NCI-H524 treated with DMSO at 0.1 percent for 48 hours (cell line): ENCODE data around the gene SORCS3.

Experiments used
- DNase-seq: peaks from one replicate; lab custom pipeline; 2025; lab: John Stamatoyannopoulos, UW

SORCS3 gene

DNA sequence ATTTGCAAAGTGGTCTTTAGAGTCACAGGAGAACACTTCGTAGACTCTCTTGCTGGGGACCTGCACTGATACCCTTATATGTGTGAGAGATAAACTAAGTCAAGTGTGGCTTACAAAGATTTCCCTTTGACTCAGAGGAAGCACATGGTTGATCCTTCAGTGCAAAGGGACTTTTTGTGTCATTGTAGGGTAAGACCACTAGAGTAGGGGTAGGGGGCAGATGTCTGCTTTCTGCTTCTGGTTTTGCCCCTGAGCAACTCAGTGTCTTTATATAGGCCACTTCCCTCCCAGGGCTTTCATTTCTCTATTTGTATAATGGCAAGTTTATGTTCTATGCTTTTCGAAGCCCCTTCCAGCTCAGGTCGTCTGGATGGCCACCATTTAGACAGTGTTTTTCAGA, 281.7 kb downstream of the SORCS3 start:
- DNase-seq, result no peak

DNA sequence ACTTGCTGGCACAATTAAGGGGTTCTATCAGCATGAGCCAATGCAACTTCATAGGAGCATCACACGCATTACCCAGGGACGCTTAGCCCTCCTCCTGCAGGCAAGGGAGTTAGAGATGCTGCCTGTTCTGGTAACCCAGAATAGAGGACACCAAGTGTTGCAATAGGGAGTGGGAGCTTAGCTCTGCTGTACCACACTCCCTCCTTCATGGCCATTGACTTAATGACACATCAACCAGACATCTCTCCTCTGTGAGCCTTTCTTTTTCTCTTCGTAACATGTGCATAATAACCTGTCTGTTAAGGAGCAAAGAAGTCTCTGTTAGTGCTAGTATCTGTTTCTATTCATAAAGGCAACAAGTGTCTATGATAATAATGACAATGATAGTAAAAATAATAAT, 282.4 kb downstream of the SORCS3 start:
- DNase-seq, result no peak

DNA sequence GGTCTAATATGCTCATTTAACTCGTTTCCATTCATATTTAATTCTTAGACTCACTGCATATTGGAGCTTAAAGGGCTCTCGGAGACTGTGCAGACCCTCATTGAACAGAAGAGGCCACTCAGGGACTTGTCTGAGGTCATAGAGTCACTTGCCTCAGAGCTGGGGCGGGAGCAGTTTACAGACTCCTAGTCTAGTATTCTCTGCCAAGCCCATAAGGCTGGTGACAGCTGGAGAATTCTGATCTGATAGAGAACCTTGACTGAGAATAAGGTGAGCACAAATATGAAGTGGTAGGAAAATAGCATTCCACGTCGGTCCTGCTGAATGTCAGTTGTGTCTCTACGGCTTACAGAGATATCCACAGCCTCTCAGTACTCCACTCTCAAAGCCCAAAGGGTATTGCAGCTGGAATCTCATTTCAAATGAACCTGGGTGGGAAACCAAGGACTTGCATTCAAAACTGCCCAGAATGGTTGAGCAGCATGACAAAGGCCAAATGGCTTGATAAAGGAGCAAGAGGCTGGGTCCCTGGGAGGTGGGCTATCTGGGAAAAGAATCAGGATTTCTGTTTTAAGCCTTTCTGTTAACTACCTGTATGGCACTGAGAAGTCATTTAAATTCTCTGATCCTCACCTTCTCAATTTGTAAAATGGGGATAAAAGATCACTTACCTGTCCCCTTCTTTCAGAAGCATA, 283.2 kb downstream of the SORCS3 start:
- no peak for DNase-seq

DNA sequence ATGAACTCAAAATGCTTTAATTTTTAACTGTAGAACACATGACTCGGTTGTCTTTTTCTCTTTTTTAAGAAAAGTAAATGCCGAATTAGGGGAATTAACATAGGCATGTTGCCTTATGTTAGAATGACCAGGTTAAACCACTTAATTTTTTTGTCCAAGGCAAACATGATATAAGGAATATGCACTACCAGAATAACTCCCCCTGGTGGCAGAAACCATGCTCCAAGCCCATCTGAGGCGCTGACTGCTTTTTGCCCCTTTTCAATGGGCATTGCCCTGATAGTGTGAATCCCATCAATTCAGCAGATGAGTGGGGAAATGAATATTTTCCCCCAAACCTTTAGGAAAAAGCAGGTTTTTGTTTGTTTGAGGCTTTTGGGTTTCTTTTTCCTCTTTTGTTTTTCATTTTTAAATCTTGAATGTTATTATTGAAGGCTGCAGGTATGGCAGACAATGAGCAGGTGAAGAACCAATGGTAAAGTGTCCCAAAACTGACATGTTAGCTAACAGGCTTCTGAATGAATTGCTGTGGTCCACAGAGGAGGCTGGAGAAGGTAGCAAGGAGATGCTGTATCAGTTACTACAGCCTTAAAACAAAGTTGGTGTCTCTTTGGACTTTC, 284.3 kb downstream of the SORCS3 start:
- no peak for DNase-seq

DNA sequence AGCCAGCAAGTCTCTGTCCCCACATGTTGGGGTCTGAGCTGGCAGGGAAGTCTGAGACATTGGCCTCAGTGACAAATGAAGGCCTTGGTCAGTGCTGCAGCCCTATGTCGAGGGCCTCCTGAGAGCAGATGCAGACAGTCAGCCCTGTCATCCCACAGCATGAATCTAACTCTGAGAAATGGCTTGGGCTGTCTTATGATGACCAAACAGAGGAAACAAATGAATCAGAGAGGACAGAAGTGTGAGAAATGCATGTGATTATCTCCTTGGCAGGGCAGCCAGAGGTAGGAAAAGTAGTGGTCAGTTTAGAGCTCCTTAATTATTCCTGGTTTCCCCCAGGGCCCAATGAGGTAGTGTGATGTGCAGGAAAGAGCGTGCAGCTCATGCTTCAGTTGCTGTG, 287.6 kb downstream of the SORCS3 start:
- DNase-seq, result no peak

DNA sequence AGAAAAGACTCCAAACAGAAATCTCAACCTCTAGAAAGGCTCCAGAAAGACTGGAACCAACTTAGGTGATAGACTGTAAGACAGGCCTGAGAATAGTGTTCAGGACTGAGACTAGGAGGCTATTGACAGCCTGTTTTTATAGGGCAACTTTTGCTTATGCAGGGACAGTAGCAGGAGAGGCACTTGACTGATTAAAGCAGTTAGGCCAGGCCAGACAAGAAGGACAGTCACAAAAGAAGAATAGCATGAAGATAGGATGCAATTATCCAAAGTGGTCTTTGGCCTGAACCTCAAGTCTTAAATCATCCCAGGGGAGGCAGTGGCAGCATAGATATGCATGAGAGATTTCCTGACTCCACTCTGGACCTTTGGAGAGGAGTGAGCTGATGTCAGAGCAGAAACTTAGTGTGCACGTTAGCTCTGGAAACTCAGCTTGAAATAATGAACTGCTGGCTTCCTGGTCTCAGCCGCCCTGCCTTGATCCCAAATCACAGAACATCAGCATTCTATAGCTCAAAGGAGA, 290.6 kb downstream of the SORCS3 start:
- no peak for DNase-seq

DNA sequence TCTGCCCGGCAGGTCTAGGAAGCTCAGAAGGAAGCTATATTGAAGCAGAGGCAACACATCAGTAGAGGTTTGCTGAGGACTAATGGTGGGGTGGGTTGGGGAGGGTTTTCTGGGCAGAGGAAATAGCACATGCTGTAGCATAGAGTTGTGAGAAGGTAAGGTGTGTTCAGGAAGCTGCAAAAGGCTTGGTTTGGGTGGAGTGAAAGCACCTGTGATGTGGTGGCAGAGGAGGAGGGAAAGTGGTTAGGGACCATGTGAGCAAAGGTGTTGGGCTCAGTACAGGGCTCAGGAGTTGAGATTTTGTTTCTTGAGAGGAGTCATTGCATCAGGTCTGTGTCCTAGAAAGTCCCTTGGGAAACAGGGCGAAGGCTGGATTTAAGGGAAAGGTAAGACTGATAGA, 294.6 kb downstream of the SORCS3 start:
- no peak for DNase-seq

DNA sequence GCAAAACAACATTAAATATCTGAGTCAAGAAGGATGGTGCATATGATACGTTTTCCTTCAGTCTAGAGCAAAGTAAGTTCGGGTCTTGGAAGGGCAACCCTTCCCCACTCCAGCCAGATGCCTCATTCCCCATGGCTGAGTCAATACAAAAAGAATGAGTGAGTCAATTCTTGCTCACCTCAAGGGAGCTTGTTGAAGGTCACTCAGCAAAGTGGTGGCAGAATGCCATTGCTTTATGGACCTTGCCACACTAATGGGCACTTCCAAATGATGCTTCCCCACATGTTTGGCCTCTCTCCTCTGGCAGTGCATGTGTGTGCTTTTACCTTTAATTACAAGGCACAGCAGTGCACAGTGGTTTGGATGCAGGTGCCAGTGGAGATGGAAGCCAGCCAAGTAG, 296.5 kb downstream of the SORCS3 start:
- no peak for DNase-seq

DNA sequence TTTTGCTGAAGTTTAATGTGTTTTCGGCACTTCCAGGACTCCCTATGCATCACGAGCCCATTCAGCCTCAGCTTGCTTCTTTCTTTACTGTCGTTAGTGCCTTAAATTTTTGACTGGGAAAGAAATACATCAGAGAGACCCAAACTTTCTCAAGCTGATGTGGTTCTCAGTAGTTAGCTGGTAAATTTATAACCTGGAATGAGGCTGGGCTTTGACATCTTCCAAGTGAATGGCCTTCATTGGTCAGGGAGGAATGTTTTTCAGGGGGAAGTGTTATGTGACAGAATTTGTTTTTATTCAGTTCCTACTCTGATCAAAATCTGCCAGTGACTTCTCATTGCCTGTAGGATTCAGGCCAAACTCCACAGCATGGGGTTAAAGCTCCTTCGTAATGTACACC, 296.9 kb downstream of the SORCS3 start:
- DNase-seq, result no peak

DNA sequence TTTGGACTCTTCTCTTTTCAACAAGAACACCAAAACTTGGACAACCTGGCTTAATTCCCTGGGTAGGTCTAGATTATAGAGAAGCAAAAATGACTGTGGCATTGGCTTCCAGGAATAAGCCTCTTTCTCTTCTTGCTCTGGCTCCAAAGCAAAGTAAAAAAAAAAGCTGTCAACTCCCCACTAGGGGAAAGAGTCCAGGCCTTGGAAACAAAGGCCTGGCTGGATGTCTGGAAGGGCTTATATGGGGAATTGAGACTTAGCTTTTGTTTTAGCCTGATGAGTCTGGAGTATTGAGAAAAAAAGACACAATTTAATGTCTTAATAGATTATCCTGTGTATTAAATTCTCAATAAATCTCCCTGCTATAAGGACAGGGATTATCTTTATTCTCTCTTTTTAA, 300.6 kb downstream of the SORCS3 start:
- no peak for DNase-seq

DNA sequence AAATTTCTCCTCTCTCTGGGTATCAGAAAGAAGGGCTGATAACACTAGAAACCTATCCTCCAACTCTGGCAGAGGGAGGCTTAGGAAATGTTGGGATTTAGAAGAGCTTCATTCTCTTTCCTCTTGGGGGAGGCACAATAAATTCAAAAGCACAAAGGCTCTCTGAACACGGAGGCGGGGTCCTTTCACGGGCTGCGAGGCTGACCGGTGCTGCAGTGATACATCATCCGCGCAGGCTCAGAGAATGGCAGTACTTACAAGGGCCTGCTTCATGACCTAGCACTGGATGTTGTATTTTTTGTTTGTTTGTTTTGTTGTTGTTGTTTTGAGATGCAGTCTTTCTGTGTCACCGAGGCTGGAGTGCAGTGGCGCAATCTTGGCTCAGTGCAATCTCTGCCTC, 306.2 kb downstream of the SORCS3 start:
- DNase-seq, result no peak

DNA sequence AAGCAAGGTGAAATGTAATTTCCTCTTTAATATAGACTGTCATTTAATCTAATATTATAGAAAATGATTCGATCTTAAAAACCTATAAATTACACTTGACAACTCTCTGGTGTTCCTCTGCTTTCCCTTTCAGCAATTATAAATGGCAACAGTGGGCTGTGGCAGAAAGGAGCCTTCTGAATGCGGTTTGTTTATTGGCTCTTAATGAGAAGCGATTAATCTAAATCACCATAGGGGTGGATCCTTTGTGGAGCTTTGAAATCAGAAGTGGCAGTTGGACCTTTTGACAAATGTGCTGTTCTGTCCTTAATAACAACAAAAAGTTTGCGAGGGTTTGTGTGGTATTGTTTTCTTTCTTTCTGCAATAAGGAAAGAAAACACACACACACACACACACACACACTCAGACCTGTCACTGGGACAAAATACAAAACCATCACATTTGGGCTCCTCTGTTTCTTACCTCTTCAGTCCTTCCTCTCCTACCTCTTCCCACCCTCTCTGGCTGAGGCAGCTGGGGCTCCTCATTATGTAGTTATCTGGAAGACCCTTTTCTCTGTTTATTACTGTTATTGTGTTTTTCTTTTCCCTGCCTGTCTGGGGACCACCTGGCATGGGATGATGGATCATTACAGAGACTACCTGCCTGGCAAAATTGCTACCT, 316.2 kb downstream of the SORCS3 start:
- no peak for DNase-seq

DNA sequence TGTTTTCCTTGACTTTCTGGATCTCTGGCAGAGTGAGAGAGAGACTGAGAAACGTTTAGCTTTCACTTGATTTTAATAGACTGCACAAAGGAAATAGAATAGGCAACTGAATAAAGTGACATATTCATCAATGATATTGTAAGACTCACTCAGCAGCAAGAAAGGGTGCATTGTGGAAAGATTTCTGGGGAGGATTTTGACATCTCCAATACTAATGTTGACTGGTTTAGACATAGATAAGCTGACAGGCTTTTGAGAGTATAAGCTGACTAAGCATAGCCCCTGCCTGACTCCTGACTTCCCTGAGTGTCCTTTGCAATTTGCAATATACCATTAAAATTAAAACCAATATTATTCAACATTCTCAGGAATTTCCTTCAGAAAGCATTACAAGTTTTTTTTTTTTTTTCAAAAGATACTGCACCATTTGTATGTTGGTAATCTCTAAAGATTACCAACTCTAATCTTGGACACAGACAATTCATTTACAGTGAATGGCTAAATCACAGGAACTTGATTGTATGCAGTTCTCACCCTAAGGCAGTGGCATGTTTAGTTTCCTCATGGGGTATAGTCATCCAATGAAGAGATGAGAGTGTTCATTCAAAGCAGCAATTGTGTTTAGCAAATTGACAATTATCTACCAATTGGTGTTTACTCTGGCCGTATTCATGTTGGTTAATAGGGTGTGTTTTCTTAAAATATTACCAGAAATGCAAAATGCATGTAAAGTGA, 325.6 kb downstream of the SORCS3 start:
- no peak for DNase-seq

DNA sequence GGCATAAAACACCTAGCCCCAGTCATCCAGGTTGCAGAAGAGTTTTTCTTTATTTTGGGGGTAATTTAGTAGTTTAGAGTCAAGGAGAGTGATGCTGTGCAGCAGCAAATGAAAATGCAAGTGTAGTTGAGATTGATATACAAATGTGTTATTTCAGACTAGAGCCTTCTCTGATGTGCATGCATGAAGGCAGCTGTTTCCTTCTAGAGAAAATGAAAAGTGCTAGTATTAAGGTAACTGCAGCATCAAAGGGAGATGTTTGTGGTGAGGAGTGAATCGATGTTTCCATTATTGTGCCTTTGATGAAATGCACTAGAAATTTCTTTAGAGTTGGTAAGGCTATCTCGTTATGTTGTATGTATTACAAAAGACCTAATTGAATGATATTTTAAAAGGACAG, 339.3 kb downstream of the SORCS3 start:
- no peak for DNase-seq

DNA sequence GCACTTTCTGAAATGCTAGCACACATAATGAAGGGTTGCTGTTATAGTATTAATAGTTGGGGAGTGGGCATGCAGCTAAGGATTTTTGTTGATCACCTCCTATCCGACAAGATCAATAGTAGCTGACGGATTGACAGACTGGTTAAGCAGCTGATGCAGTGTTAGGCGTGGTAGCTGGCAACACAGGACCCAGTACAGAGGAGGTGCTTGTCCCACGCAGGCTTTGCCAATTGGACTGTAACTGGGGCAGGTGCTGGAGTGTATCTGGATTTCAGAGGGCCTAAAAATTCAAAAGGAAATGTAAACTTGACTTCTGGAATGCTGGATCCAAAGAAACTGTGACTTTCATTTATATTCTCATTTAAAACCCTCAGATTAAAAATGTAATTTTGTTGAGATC, 340.9 kb downstream of the SORCS3 start:
- no peak for DNase-seq

DNA sequence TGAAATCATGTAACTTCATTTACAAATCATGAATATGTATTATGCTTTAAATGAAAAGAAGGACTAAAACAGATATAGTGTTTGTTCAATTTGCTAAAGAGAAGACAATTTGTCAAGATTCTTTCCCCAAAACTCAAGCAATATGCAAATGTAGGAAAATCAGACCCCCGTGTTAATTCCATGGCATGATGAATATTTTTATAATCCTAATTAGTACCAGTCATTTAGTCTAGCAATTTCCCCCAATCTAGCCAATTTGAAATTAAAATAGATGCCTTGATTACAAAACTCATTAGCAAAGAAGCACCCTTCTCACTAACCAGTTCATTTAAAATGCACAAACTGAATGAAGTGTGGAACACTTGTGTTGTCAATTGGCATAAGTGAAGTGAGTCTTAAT, 347.6 kb downstream of the SORCS3 start:
- no peak for DNase-seq

DNA sequence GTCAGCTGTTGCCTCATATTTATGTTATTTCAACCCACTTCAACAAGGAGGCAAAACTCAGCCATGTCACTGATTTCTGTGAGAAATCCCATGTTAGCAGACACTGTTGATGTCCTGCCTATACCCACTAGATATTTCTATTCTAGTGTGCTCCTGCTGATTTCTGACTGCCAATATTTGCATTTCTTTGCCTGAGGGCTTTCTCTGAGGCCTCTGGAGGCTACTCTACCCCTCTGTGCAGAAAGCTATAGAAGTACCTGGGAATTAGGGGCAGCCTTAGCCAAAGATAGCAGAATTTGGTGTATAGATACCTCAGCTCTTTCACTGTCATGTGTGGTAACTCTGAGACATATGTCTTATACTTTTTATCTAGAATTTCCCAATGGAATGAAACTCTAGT, 348.8 kb downstream of the SORCS3 start:
- no peak for DNase-seq

DNA sequence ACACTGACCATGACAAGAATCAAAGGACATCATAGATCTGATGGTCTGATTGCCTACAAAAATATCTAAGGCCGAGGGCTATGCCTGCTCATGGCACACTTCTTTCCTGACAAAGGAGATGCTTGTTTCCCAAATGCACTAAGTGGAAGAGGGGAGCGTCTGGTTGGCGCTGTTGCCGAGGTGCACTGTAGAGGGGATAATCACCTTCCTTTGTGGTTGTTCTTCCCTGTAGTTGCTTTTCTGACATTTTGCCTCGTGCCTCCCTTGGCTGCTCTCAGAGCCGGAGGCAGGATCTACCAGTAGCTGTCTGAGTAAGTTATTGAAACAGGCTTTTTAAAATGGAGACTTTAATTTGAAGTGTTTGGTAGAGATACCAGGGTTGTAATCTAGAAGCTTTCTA, 352.0 kb downstream of the SORCS3 start:
- DNase-seq, result no peak

DNA sequence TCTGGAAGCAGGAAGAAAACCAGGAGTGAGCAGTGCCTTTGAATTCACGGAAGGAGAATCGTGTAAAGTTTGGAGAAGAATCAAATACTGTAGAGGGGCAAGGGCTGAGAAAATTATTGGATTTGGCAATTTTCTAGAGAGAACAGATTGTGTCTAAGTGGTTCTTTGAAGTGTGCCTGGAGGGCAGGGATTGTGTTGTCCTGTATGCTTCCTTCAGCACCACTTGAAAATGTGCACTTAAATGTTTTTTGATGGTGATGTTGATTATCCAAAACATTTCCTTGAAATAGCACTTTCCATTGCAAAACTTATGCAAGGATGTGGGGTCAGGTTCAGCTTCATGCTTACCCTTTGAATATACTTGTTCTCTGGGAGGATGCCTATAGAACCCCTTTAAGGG, 360.2 kb downstream of the SORCS3 start:
- no peak for DNase-seq

DNA sequence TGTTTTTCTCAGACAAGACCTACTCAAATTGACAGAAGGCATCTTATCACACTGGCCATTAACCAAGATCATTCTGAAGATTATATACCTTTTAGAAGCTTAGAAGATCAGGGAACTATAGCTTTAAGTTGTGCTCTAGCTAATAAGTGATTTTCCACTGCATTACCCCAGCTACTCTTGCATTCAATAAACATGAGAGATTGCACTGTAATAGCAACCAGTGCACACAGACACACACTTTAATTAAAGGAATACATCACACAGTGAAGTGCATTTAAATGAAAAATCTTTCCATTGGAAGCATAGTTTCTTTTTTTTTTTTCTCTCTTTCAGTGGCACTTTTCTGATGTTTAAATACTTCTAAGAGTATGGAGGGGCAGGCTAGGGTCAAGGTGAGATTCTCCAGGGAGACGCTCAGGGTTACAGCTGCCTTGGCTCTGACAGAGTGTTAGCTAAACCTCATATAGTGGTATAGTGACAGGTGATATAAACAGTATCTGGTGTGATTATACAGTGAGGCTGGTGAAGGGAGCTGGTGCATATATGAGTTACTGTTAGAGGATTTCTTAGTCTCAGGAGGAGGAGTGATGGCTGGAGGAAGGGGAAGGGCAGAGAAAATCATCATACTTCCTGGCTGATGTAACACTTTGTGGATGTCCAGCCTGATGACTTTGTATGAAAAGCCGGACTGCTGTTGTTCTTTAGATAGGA, 369.5 kb downstream of the SORCS3 start:
- no peak for DNase-seq

DNA sequence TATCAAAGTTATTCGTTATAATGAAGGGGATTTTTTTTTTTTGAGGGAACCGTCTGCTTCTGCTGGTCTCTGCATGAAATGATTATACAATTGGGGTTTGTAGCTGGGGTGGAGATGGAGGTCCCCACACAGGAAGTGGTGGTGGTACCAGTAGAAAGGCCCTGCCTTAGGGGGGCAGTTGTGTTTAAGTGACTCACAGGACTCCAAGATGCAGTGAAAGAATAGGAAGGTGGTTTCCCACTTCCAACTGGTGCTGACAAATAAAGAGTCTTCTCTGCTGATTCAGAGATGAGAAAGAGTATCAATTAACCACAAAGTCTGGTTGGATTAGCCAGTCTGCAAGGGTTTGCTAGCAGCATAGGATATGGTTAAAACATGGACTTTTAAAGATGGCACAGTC, 376.0 kb downstream of the SORCS3 start:
- DNase-seq, result no peak

DNA sequence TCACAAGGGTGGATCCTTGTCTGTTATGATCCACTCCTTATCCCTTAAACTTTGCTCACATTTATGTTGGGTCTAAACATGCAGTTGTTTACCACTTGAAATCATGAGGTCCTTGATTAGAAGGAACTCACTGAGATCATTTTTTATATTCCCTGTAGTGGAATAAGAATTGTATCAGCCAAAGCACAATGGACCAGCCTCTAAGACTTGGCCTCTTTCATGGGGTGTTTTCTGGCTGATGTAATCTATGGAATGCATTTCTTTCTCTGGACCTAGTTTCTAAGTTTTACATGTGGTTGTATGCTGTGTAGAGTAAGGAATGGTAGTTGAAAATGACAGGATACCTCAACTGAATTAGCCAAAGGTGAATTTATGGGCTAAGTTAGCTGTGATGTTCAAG, 376.6 kb downstream of the SORCS3 start:
- DNase-seq, result no peak
